Measurements from ENCODE around the gene NOSTRIN. TPM values are rescaled to one million over a fixed set of nuclear protein-coding genes. Genes with fewer than 3 reads are reported as not detected.

Gene NOSTRIN
- total RNA-seq, 1 experiment from 2014 or later, result 3.1 TPM

DNA sequence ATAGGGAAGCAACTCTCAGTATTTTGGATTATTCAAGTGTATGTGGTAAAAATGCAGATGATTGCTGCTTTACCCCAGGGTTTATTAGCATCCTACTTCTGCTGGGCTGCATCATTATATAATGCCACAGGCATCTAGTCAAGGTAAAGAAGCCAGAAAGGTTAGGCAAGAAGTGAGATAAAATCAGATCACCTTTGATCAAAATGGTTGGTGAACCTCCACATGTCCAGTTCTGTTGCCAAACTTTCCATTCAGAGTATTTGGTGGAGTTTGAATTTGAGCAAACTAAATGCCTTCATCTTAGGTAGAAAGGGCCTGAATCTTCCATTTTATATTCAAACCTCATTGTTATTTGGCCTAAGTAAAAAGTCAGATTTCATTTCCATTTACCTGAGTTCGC is 29.7 kb upstream of the NOSTRIN start:
- Histone ChIP-seq H3K4me2 (ENCODE audit: low read length) (no peak overlapping the region), H3K4me1 (ENCODE audit: control insufficient read depth in 1 of 2, insufficient read depth in 2 of 2, low read length in 2 of 2) (peaks cover 0 to under 1% of the 10 kb centered on the region in 2 experiments; a peak in 1 of 4 replicates), H3K4me3 (replicated peaks in 1 of 2; ENCODE audit: low read depth in 1 of 2, low read length in 2 of 2) (no peak overlapping the region), H4K20me1 (ENCODE audit: insufficient read depth) (no peaks in the 10 kb centered on the region), H3K9me2 (ENCODE audit: insufficient read depth) (no peaks in the 10 kb centered on the region), H3K27me3 (ENCODE audit: insufficient read depth, low read length) (no peaks in the 10 kb centered on the region), H3K36me3 (ENCODE audit: control insufficient read depth in 1 of 2, insufficient read depth in 2 of 2, low read length in 2 of 2) (no peaks in the 10 kb centered on the region), H3K79me2 (ENCODE audit: insufficient read depth, low read length) (no peaks in the 10 kb centered on the region), H2AFZ (ENCODE audit: low read depth, low read length, poor library complexity, severe bottlenecking) (no peak overlapping the region), H3K27ac (ENCODE audit: low read depth, low read length) (no peak overlapping the region), H3K9ac (ENCODE audit: low read length) (no peak overlapping the region), H3K9me3 (ENCODE audit: control insufficient read depth in 1 of 2, insufficient read depth in 1 of 2, low read depth in 1 of 2, low read length in 2 of 2) (no peaks in the 10 kb centered on the region)
- RAD21 ChIA-PET (ENCODE audit: low non-redundant PET in 1 of 2, low total read pairs in 2 of 2, uncharacterized antibody in 2 of 2, unreplicated experiment in 2 of 2), result no interaction called here
- ATAC-seq (no peak), DNase-seq (ENCODE audit: low read depth, low spot score) (no peak)
- intact Hi-C loops (cut with micrococcal nuclease), result loop anchor here (1.0 kb wide), 1 partner anchor 148 kb away; no protein-coding TSS in a partner anchor
- CTCF ChIA-PET, result interaction anchor here (0.7 to 2.0 kb wide), 3 partner anchors 147 to 426 kb away, joined by 3 to 7 read pairs (median 3); no protein-coding TSS in a partner anchor
- no TSS peak for BruUV-seq (replicated peaks)
- POLR2A ChIA-PET, result no interaction called here
- TF ChIP-seq YY1 (IDR thresholded peaks at IDR 0.05; ENCODE audit: extremely low read depth, insufficient replicate concordance, low read depth, low read length), result no peak
- TF ChIP-seq CEBPB (IDR thresholded peaks at IDR 0.05; ENCODE audit: low read depth), result no peak
- no peak for TF ChIP-seq ELF1 (IDR thresholded peaks at IDR 0.05; ENCODE audit: borderline replicate concordance, low read depth)
- no peak for TF ChIP-seq TCF7L2 (IDR thresholded peaks at IDR 0.05; ENCODE audit: borderline replicate concordance, extremely low read depth, insufficient read depth, insufficient read length)
- TF ChIP-seq CBX3 (IDR thresholded peaks at IDR 0.05; ENCODE audit: low read depth), result no peak
- TF ChIP-seq, protein P1, sequence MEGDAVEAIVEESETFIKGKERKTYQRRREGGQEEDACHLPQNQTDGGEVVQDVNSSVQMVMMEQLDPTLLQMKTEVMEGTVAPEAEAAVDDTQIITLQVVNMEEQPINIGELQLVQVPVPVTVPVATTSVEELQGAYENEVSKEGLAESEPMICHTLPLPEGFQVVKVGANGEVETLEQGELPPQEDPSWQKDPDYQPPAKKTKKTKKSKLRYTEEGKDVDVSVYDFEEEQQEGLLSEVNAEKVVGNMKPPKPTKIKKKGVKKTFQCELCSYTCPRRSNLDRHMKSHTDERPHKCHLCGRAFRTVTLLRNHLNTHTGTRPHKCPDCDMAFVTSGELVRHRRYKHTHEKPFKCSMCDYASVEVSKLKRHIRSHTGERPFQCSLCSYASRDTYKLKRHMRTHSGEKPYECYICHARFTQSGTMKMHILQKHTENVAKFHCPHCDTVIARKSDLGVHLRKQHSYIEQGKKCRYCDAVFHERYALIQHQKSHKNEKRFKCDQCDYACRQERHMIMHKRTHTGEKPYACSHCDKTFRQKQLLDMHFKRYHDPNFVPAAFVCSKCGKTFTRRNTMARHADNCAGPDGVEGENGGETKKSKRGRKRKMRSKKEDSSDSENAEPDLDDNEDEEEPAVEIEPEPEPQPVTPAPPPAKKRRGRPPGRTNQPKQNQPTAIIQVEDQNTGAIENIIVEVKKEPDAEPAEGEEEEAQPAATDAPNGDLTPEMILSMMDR (IDR thresholded peaks at IDR 0.05 in 2 of 3, conservative IDR thresholded peaks at IDR 0.05 in 1 of 3; ENCODE audit: borderline replicate concordance in 1 of 3, insufficient read depth in 1 of 3, low read depth in 2 of 3, low read length in 2 of 3), result no peak
- TF ChIP-seq, protein P2, sequence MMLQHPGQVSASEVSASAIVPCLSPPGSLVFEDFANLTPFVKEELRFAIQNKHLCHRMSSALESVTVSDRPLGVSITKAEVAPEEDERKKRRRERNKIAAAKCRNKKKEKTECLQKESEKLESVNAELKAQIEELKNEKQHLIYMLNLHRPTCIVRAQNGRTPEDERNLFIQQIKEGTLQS (IDR thresholded peaks at IDR 0.05), result no peak
- no peak for TF ChIP-seq SIN3A (IDR thresholded peaks at IDR 0.05; ENCODE audit: low read depth)
- TF ChIP-seq REST (IDR thresholded peaks at IDR 0.05; ENCODE audit: low read depth), result no peak
- no peak for TF ChIP-seq ZFX (IDR thresholded peaks at IDR 0.05)
- no peak for TF ChIP-seq SRF (IDR thresholded peaks at IDR 0.05; ENCODE audit: low read depth)
- no peak for TF ChIP-seq POLR2AphosphoS5 (IDR thresholded peaks at IDR 0.05; ENCODE audit: low read depth, low read length)

Data from HCT116 (cell line).